HepG2 (cell line): Measurements from ENCODE around the gene LHX3. TPM values are rescaled to one million over a fixed set of nuclear protein-coding genes. Genes with fewer than 3 reads are reported as not detected.
A peak's percentile ranks its signal among the peaks of the same experiment; 100 is the strongest.

Experiments
- AGO2 ChIP-seq: fragments of 200-400 bp; formaldehyde crosslinking; optimal IDR thresholded peaks from 2 replicates; pipeline ENCODE3; 2017; ENCODE audit warnings: mild to moderate bottlenecking, low read depth, low read length, moderate library complexity
- BHLHE40 ChIP-seq: IDR thresholded peaks from 2 replicates; pipeline ENCODE4 v1.6.1; 2011; ENCODE audit warnings: low read length, improper control_type of control experiment
- ETV6 ChIP-seq: sonication (generic); formaldehyde crosslinking; conservative IDR thresholded peaks from 2 replicates; pipeline ENCODE4 v1.4.0; 2020; ENCODE audit warnings: missing genetic modification reagents
- FOSL2 ChIP-seq: sonication (generic); formaldehyde crosslinking; IDR thresholded peaks from 2 replicates; pipeline ENCODE4 v1.4.0; 2020; ENCODE audit warnings: missing genetic modification reagents
- HMGXB4 ChIP-seq, 2 experiments: sonication (generic) in 1 of 2; formaldehyde crosslinking in 1 of 2; IDR thresholded peaks; 2 replicates each; pipeline versions ENCODE4 v1.4.0 to v1.6.1; 2018 to 2020; ENCODE audit warnings: missing genetic modification reagents in 2 of 2, borderline replicate concordance in 1 of 2, low read depth in 1 of 2, mild to moderate bottlenecking in 1 of 2, missing biosample characterization in 1 of 2
- HOXA3 ChIP-seq: sonication (generic); formaldehyde crosslinking; IDR thresholded peaks from 2 replicates; pipeline ENCODE4 v1.5.0; 2020; ENCODE audit warnings: missing genetic modification reagents
- KDM3A ChIP-seq: IDR thresholded peaks from 2 replicates; pipeline ENCODE4 v1.6.1; 2018; ENCODE audit warnings: low read depth, missing compliant biosample characterization
- MAFK ChIP-seq, 2 experiments: IDR thresholded peaks in 1 of 2; conservative IDR thresholded peaks in 1 of 2; 2 replicates each; pipeline ENCODE4 v1.6.1; 2011; ENCODE audit warnings: improper control_type of control experiment in 2 of 2, low read length in 2 of 2
- MATR3 ChIP-seq: sonication (generic); formaldehyde crosslinking; IDR thresholded peaks from 2 replicates; pipeline ENCODE4 v1.4.0; 2020; ENCODE audit warnings: missing genetic modification reagents
- NFATC3 ChIP-seq: sonication (generic); formaldehyde crosslinking; IDR thresholded peaks from 2 replicates; pipeline ENCODE4 v1.5.1; 2020; ENCODE audit warnings: mild to moderate bottlenecking, missing genetic modification reagents
- NONO ChIP-seq, 2 experiments: fragments of 450-650 bp in 1 of 2; sonication (generic) in 1 of 2; formaldehyde crosslinking in 1 of 2; IDR thresholded peaks in 1 of 2; conservative IDR thresholded peaks in 1 of 2; 2 replicates each; pipeline versions ENCODE4 v1.6.1 to v1.8.0; 2017 to 2022; ENCODE audit warnings: mild to moderate bottlenecking in 1 of 2, missing genetic modification reagents in 1 of 2, moderate library complexity in 1 of 2
- RFXANK ChIP-seq: IDR thresholded peaks from 2 replicates; pipeline ENCODE4 v1.6.1; 2016
- SMAD9 ChIP-seq: sonication (generic); formaldehyde crosslinking; IDR thresholded peaks from 2 replicates; pipeline ENCODE4 v1.5.1; 2020; ENCODE audit warnings: mild to moderate bottlenecking, missing genetic modification reagents
- TOPORS ChIP-seq: sonication (generic); formaldehyde crosslinking; IDR thresholded peaks from 2 replicates; pipeline ENCODE4 v1.8.0; 2023; ENCODE audit warnings: mild to moderate bottlenecking, missing genetic modification reagents
- U2AF2 ChIP-seq: fragments of 200-400 bp; formaldehyde crosslinking; IDR thresholded peaks from 2 replicates; pipeline ENCODE4 v1.6.1; 2017; ENCODE audit warnings: low read depth, mild to moderate bottlenecking, low read length
- XRCC5 ChIP-seq: fragments of 200-400 bp; formaldehyde crosslinking; optimal IDR thresholded peaks from 2 replicates; pipeline ENCODE3; 2017; ENCODE audit warnings: mild to moderate bottlenecking, low read length
- ZBTB38 ChIP-seq: sonication (generic); formaldehyde crosslinking; IDR thresholded peaks from 2 replicates; pipeline ENCODE4 v1.5.1; 2020; ENCODE audit warnings: mild to moderate bottlenecking, missing genetic modification reagents
- ZFX ChIP-seq: sonication (generic); formaldehyde crosslinking; IDR thresholded peaks from 2 replicates; pipeline ENCODE4 v1.4.0; 2020; ENCODE audit warnings: mild to moderate bottlenecking, low read depth, missing genetic modification reagents, moderate library complexity
- ZFY ChIP-seq: sonication (generic); formaldehyde crosslinking; IDR thresholded peaks from 2 replicates; pipeline ENCODE4 v1.4.0; 2020; ENCODE audit warnings: missing genetic modification reagents
- ZNF34 ChIP-seq: sonication (generic); formaldehyde crosslinking; IDR thresholded peaks from 2 replicates; pipeline ENCODE4 v1.4.0; 2020; ENCODE audit warnings: mild to moderate bottlenecking, missing genetic modification reagents, borderline replicate concordance
- ZNF883 ChIP-seq: sonication (generic); formaldehyde crosslinking; IDR thresholded peaks from 2 replicates; pipeline ENCODE4 v1.5.1; 2020; ENCODE audit warnings: mild to moderate bottlenecking, missing genetic modification reagents; ENCODE audit errors: not compliant biosample characterization
- ZNF891 ChIP-seq: sonication (generic); formaldehyde crosslinking; IDR thresholded peaks from 2 replicates; pipeline ENCODE4 v1.5.0; 2020; ENCODE audit warnings: mild to moderate bottlenecking, missing genetic modification reagents
- ZSCAN29 ChIP-seq: sonication (generic); formaldehyde crosslinking; conservative IDR thresholded peaks from 2 replicates; pipeline ENCODE4 v1.4.0; 2020; ENCODE audit warnings: mild to moderate bottlenecking, missing genetic modification reagents
- polyA plus RNA-seq, 8 experiments: library from polyadenylated mRNA; depleted of rRNA in 3 of 8; stranded (reverse) in 7 of 8; unstranded in 1 of 8; fragments of >200 nt; fragmentation: Illumina TruSeq in 4 of 8; extraction: Trizol in 4 of 8; gene quantifications; 2 replicates each; pipeline versions ENCODE4 v1.2.1 to v1.2.3, GENCODE V29; 2011 to 2016; ENCODE audit warnings: low read depth in 4 of 8, missing spikeins in 1 of 8, mixed read lengths in 1 of 8; ENCODE audit not compliant: insufficient read depth in 1 of 8
- total RNA-seq, 5 experiments: library from RNA; depleted of rRNA; stranded (reverse); fragments of >200 nt; fragmentation: Illumina TruSeq; extraction: Trizol; gene quantifications; 2 replicates each; pipeline ENCODE4 v1.2.3, GENCODE V29; 2016; ENCODE audit warnings: low read depth in 1 of 5

LHX3 gene
- total and polyA plus RNA-seq, 2 of the 13 experiments (the other 11 are each of a cell fraction or from before 2014, with no cell fraction given) = not detected

DNA sequence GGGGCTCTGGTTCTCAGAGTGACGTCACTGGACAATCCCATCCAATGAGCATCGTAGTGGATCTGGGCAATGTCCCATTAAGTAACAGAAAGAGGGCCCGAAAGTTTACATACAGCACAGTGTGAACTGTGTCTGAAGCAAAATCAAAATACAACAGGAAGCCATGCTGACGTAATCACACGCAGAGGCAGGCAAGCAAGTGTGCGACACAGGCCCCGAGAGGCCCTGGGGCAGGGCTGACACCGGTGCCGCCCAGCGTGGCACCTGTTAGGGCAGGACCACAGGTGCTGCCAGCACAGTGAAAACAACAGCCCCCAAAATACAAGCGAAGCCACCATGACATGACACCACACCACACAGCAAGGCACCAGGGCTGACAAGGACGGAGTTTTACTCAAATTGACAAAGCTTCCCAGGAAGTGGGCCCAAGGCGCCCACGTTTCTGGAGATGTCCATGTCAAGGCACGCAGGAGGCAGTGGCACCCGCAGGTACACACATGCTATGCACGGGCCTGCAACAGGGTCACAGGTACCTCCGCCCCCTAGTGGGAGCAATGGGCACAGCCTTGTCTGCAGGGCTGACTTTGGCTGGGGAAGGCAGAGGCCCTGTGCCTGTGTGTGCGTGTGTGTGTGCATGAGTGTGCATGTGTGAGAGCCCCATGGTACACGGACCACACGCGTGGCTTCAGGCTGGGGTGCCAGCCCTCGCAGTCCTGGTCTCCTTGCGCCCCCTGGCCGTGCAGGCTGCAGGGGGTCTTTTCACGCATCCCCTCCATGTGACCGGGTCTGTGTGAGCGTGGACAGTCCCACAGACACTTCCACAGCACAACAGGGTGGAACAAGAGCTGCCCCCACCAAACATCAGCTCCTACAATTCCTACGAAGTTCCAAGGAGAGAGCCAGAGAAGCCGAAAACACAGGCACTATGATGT lies 21.1 kb upstream of the LHX3 start (continued):
- no peak for TF ChIP-seq NFATC3 (CRISPR knock-in tag)
- no peak for TF ChIP-seq TOPORS (CRISPR knock-in tag)
- no peak for TF ChIP-seq ZSCAN29 (CRISPR knock-in tag)
- TF ChIP-seq AGO2 = peak; percentile 42
- TF ChIP-seq U2AF2 = no peak
- TF ChIP-seq MATR3 (CRISPR knock-in tag) = no peak
- TF ChIP-seq NONO (IDR thresholded peaks at IDR 0.05) = no peak
- TF ChIP-seq NONO (CRISPR knock-in tag; conservative IDR thresholded peaks at IDR 0.05) = peak; percentile 57; the same call in 1 of the 2 replicates
- TF ChIP-seq ZBTB38 (CRISPR knock-in tag) = peak; percentile 42; the same call in 1 of the 2 replicates
- no peak for TF ChIP-seq SMAD9 (CRISPR knock-in tag)
- 0 out of 2 replicates have a peak, but pooled peaks have one; percentile 18 for TF ChIP-seq ZFY (CRISPR knock-in tag)
- TF ChIP-seq BHLHE40 = peak; percentile 41
- no peak for TF ChIP-seq HOXA3 (CRISPR knock-in tag)
- peak; percentile 47 to 54; a peak in 1 of 4 replicates for TF ChIP-seq HMGXB4 (CRISPR knock-in tag; IDR thresholded peaks at IDR 0.05; ENCODE audit: borderline replicate concordance in 1 of 2, low read depth in 1 of 2)
- peak; percentile 47; the same call in 1 of the 2 replicates for TF ChIP-seq ZFX (CRISPR knock-in tag)
- TF ChIP-seq ZNF891 (CRISPR knock-in tag) = peak; percentile 42; the same call in 1 of the 2 replicates
- TF ChIP-seq ETV6 (CRISPR knock-in tag) = no peak
- TF ChIP-seq RFXANK (CRISPR knock-in tag) = no peak
- TF ChIP-seq MAFK (conservative IDR thresholded peaks at IDR 0.05 in 1 of 2, IDR thresholded peaks at IDR 0.05 in 1 of 2; ENCODE audit: low read length in 2 of 2) = no peak
- 0 out of 2 replicates have a peak, but pooled peaks have one; percentile 62 for TF ChIP-seq ZNF34 (CRISPR knock-in tag)
- peak; percentile 84 for TF ChIP-seq XRCC5
- peak; percentile 12 for TF ChIP-seq ZNF883
- no peak for TF ChIP-seq KDM3A
- TF ChIP-seq FOSL2 (CRISPR knock-in tag) = 0 out of 2 replicates have a peak, but pooled peaks have one; percentile 23
- TF ChIP-seq, all 625 proteins: peak for 32
